HG03095 (cell line): ENCODE results near the gene PTPRQ.

ENCODE experiments used
- ATAC-seq: cut with Tn5 transposase; IDR thresholded peaks from one replicate; pipeline ENCODE4 v1.9.1; 2021; ENCODE audit warnings: moderate library complexity; ENCODE audit not compliant: unreplicated experiment

The PTPRQ gene

GRCh38 chr12:80716696-80717469 lies 272.8 kb downstream of the PTPRQ start, which contains the start of gene MYF5:
MYF5 (plus strand) TSS chr12:80716912; CDS start chr12:80717064, 152 bp downstream.
- ATAC-seq: no peak

- ATAC-seq: no peak
Measured at GRCh38 chr12:80717856-80718255, 273.8 kb downstream of the PTPRQ start.

- ATAC-seq: no peak
Measured at GRCh38 chr12:80720516-80720915, 276.5 kb downstream of the PTPRQ start.

DNA sequence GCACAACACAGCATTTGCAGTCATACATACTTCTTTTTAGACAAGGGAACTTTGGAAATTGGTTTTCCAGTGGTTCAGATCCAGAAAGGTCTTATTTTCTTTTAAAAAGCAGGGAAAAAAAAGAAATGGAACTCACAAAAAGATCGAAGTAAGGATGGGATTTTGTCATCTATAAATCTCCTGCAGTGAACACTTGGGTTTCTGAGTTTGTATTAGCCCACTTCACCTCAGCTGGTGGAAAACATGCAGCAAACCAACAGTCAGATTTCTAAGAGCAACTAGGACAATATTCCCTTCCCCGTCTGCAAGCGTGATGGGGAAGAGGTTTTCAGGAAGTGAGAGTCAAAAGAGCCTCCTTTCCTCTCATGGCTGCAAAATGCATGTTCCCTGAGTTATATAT lies 277.3 kb downstream of the PTPRQ start:
- ATAC-seq: no peak
